Activated CD4-positive, alpha-beta T cell treated with anti-CD3 and anti-CD28 coated beads, Interleukin-2, amount 10 ng/mL, durations not matched to agents 7 days and 5 days (primary cell): ENCODE results near the gene PDK4. TPM values are rescaled to one million over a fixed set of nuclear protein-coding genes. Genes with fewer than 3 reads are reported as not detected.

Source experiments
- total RNA-seq, 2 experiments: library from RNA; stranded (reverse); gene quantifications; one replicate each; pipeline ENCODE4 v1.2.3, GENCODE V29; 2021

Gene PDK4
- total RNA-seq, 2 experiments from 2014 or later: not detected

Other genes with a start within 250 kb of the PDK4 start
- gene PON3, start 200.1 kb downstream of the PDK4 start, total RNA-seq: not detected
- gene PON2, start 161.5 kb downstream of the PDK4 start, total RNA-seq: 1 to 10 TPM; 3.3 to 4.2 TPM
- gene ASB4, start 110.6 kb downstream of the PDK4 start, total RNA-seq: not detected
- not detected for gene DYNC1I1, start 176.0 kb upstream of the PDK4 start, total RNA-seq